Keratinocyte (primary cell): ENCODE results near the gene MFSD11. TPM values are rescaled to one million over a fixed set of nuclear protein-coding genes. Genes with fewer than 3 reads are reported as not detected.

Experiments
- DNase-seq: peaks from one replicate; pipeline ENCODE4 v3.0.0-alpha.2; 2011; ENCODE audit warnings: low read depth, missing footprints, low spot score
- FAIRE-seq: peaks from 2 replicates; lab custom pipeline; 2011; peaks lifted over from hg19 to GRCh38; lab: Jason Lieb, UNC
- H2AFZ ChIP-seq: 2 replicates; pipeline ENCODE4 v1.6.0; 2012; ENCODE audit warnings: low read length, control low read depth, inconsistent platforms; ENCODE audit not compliant: control insufficient read depth
- H3K27ac ChIP-seq: 2 replicates; pipeline ENCODE4 v1.5.1; 2011; ENCODE audit warnings: low read length; ENCODE audit not compliant: control insufficient read depth, insufficient read depth
- H3K27me3 ChIP-seq: 3 replicates; pipeline ENCODE4 v1.6.0; 2011; ENCODE audit warnings: low read length; ENCODE audit not compliant: control insufficient read depth, insufficient read depth; ENCODE audit errors: extremely low read depth
- H3K36me3 ChIP-seq, 2 experiments: 2 replicates in 1 of 2; 3 replicates in 1 of 2; pipeline ENCODE4 v1.5.1; 2011; ENCODE audit warnings: low read length in 2 of 2, mild to moderate bottlenecking in 1 of 2; ENCODE audit not compliant: control insufficient read depth in 2 of 2, insufficient read depth in 2 of 2; ENCODE audit errors: extremely low read depth in 1 of 2
- H3K4me1 ChIP-seq: 3 replicates; pipeline ENCODE4 v1.5.1; 2011; ENCODE audit warnings: low read length; ENCODE audit not compliant: control insufficient read depth, insufficient read depth; ENCODE audit errors: extremely low read depth
- H3K4me2 ChIP-seq: 3 replicates; pipeline ENCODE4 v1.6.0; 2011; ENCODE audit warnings: low read depth, low read length; ENCODE audit not compliant: control insufficient read depth, insufficient read depth; ENCODE audit errors: extremely low read depth
- H3K4me3 ChIP-seq, 3 experiments: fragments of 200-600 bp in 1 of 3; sonication (generic) in 1 of 3; 2 replicates in 2 of 3; 3 replicates in 1 of 3; pipeline ENCODE4 v1.5.1; 2011 to 2016; ENCODE audit warnings: low read length in 3 of 3, mild to moderate bottlenecking in 3 of 3, control low read depth in 2 of 3, inconsistent platforms in 1 of 3, low read depth in 1 of 3, mixed read lengths in 1 of 3, mixed run types in 1 of 3, moderate library complexity in 1 of 3; ENCODE audit not compliant: control insufficient read depth in 2 of 3, insufficient read depth in 2 of 3; ENCODE audit errors: extremely low read depth in 1 of 3
- H3K79me2 ChIP-seq: 2 replicates; pipeline ENCODE4 v1.6.0; 2012; ENCODE audit warnings: low read length; ENCODE audit not compliant: control insufficient read depth, insufficient read depth
- H3K9ac ChIP-seq: 3 replicates; pipeline ENCODE4 v1.6.0; 2011; ENCODE audit warnings: low read length; ENCODE audit not compliant: control insufficient read depth, insufficient read depth; ENCODE audit errors: extremely low read depth
- H3K9me1 ChIP-seq: 3 replicates; pipeline ENCODE4 v1.6.0; 2011; ENCODE audit warnings: low read length; ENCODE audit not compliant: control insufficient read depth, insufficient read depth; ENCODE audit errors: extremely low read depth
- H3K9me3 ChIP-seq: 2 replicates; pipeline ENCODE4 v1.5.1; 2012; ENCODE audit warnings: low read depth, low read length; ENCODE audit not compliant: control insufficient read depth
- H4K20me1 ChIP-seq: 3 replicates; pipeline ENCODE4 v1.6.0; 2011; ENCODE audit warnings: low read length; ENCODE audit not compliant: control insufficient read depth, insufficient read depth; ENCODE audit errors: extremely low read depth
- EZH2 ChIP-seq: IDR thresholded peaks from one replicate; pipeline ENCODE4 v1.6.1; 2012; ENCODE audit warnings: inconsistent platforms, mild to moderate bottlenecking, low read length, moderate library complexity
- dilution Hi-C: fragments of 300-500 bp; cut with MboI; formaldehyde crosslinking; loops from one replicate; pipeline ENCODE4 v1.7.0; 2020; ENCODE audit warnings: low sequenced_read_pairs; ENCODE audit not compliant: extremely low pct_ligation_motif_present
- polyA plus RNA-seq, 5 experiments: library from polyadenylated mRNA; depleted of rRNA in 3 of 5; stranded (reverse) in 3 of 5; stranded (forward) in 1 of 5; unstranded in 1 of 5; fragments of >200 nt; gene quantifications; 1 replicate in 1 of 5; 2 replicates in 3 of 5; 3 replicates in 1 of 5; pipeline versions ENCODE4 v1.2.1 to v1.2.3, GENCODE V29; 2011 to 2012; ENCODE audit warnings: missing spikeins in 2 of 5, low read depth in 1 of 5, low replicate concordance in 1 of 5
- TF ChIP-seq, protein P1 (sequence below), 3 experiments: IDR thresholded peaks in 1 of 3; conservative IDR thresholded peaks in 1 of 3; optimal IDR thresholded peaks in 1 of 3; 2 replicates in 2 of 3; 3 replicates in 1 of 3; pipeline versions ENCODE3 to v1.5.1; 2011; ENCODE audit warnings: low read length in 3 of 3, mild to moderate bottlenecking in 3 of 3, moderate library complexity in 2 of 3, control low read depth in 1 of 3, inconsistent platforms in 1 of 3; ENCODE audit not compliant: insufficient read depth in 2 of 3; ENCODE audit errors: extremely low read depth in 1 of 3

MFSD11 gene
- polyA plus RNA-seq, 1 donor (not counting 4 experiments of a cell fraction or from before 2014, with no cell fraction given) = 14.6 TPM

DNA sequence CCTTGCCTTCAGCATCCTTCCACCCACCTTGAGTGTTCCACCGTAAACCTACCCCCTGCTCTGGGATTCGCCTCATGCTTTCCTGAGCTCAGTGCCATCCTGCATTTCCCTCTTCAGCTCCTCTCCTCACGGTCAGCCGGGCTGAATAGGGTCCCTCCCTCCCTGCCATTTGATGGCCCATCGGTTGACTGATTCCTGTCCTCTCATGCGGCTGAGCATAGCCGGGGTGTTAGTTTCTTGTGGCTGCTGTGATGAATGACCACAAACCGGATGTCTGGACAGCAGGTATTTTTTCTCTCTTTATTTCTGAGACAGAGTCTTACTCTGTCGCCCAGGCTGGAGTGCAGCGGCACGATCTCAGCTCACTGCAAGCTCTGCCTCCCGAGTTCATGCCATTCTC lies 86.2 kb downstream of the MFSD11 start:
- Histone ChIP-seq H3K9me3 (no peaks in the 10 kb centered on the region), H3K36me3 (no peaks in the 10 kb centered on the region), H4K20me1 (no peaks in the 10 kb centered on the region), H3K79me2 (no peaks in the 10 kb centered on the region), H3K9me1 (no peaks in the 10 kb centered on the region), H3K9ac (no peak overlapping the region), H2AFZ (no peak overlapping the region), H3K4me3 (no peak overlapping the region), H3K4me1 (no peaks in the 10 kb centered on the region), H3K27me3 (peaks cover 22% of the 10 kb centered on the region), H3K4me2 (no peak overlapping the region), H3K27ac (no peak overlapping the region)
- dilution Hi-C loops = no loop called here
- no peak for TF ChIP-seq EZH2
- TF ChIP-seq, protein P1, sequence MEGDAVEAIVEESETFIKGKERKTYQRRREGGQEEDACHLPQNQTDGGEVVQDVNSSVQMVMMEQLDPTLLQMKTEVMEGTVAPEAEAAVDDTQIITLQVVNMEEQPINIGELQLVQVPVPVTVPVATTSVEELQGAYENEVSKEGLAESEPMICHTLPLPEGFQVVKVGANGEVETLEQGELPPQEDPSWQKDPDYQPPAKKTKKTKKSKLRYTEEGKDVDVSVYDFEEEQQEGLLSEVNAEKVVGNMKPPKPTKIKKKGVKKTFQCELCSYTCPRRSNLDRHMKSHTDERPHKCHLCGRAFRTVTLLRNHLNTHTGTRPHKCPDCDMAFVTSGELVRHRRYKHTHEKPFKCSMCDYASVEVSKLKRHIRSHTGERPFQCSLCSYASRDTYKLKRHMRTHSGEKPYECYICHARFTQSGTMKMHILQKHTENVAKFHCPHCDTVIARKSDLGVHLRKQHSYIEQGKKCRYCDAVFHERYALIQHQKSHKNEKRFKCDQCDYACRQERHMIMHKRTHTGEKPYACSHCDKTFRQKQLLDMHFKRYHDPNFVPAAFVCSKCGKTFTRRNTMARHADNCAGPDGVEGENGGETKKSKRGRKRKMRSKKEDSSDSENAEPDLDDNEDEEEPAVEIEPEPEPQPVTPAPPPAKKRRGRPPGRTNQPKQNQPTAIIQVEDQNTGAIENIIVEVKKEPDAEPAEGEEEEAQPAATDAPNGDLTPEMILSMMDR (optimal IDR thresholded peaks at IDR 0.05 in 1 of 3, IDR thresholded peaks at IDR 0.05 in 1 of 3, conservative IDR thresholded peaks at IDR 0.05 in 1 of 3; ENCODE audit: extremely low read depth in 1 of 3, insufficient read depth in 2 of 3, low read length in 3 of 3) = no peak
- FAIRE-seq = no peak
- no peak for DNase-seq

DNA sequence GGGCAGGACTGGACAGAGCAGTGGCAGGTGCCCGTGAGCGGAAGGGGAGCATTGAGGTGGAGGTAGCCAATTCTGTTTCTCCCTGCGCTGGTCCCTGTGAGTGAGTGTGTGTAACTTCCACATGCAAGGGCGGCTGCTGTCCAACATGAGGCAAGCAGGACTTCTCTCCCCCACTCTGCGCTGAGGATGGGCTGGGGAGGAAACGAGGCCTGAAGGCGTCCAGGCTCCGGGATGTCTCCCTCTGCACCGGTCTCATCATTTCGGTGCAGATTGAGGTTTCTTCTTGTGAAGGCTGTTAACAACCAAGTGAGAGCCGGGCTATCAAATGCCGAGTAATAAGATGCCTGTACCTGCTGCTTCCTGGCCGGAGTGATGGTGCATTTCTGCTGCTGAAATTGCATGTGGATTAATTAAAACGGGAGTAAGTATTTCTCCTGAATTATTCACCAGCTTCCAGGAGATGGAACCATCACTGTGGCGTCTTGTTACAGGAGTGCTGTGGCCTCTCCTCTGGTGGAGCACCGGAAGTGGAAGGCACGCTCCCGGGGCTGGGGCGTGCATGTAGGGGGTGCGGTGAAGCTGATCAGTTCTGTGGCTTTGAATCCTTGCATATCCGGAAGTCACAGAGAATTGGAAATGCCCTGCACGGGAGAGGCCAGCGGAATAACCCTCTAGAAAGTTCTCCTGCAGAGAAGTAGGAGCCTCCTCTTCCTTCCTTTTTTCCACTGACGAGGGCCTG lies 88.6 kb downstream of the MFSD11 start:
- H3K4me2 ChIP-seq = no peak overlapping the region
- H3K27ac ChIP-seq = no peak overlapping the region
- no peaks in the 10 kb centered on the region for H3K79me2 ChIP-seq
- no peaks in the 10 kb centered on the region for H4K20me1 ChIP-seq
- no peak overlapping the region for H3K9ac ChIP-seq
- FAIRE-seq (no peak), DNase-seq (no peak)
- H3K9me1 ChIP-seq = no peaks in the 10 kb centered on the region
- no peaks in the 10 kb centered on the region for H3K9me3 ChIP-seq
- H2AFZ ChIP-seq = no peak overlapping the region
- H3K4me3 ChIP-seq = no peak overlapping the region
- no peaks in the 10 kb centered on the region for H3K36me3 ChIP-seq
- TF ChIP-seq, protein P1 (optimal IDR thresholded peaks at IDR 0.05 in 1 of 3, IDR thresholded peaks at IDR 0.05 in 1 of 3, conservative IDR thresholded peaks at IDR 0.05 in 1 of 3; ENCODE audit: extremely low read depth in 1 of 3, insufficient read depth in 2 of 3, low read length in 3 of 3) = no peak
- TF ChIP-seq EZH2 = no peak
- H3K4me1 ChIP-seq = no peaks in the 10 kb centered on the region
- dilution Hi-C loops = no loop called here
- peaks cover 6% of the 10 kb centered on the region for H3K27me3 ChIP-seq
